ENCODE data around the gene THRB.

DNA sequence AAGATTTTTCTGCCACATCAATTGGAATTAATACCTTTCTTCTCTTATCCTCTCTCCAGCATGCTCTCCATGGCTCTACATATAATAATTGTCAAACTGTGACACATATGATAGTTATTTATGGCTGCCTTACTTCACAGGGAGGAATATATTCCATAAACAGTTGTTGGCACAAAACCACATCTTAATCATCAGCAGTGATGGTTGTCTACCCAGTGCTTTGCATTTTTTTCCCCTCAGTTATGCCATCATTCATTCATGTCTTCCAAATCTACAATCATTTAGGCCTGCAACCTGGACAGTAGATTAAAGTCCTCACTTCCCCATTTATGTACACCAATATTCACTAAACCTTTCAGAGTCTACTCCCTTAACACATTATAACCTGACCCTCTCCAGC lies 107.7 kb downstream of the THRB start:
- TF ChIP-seq, protein P1, sequence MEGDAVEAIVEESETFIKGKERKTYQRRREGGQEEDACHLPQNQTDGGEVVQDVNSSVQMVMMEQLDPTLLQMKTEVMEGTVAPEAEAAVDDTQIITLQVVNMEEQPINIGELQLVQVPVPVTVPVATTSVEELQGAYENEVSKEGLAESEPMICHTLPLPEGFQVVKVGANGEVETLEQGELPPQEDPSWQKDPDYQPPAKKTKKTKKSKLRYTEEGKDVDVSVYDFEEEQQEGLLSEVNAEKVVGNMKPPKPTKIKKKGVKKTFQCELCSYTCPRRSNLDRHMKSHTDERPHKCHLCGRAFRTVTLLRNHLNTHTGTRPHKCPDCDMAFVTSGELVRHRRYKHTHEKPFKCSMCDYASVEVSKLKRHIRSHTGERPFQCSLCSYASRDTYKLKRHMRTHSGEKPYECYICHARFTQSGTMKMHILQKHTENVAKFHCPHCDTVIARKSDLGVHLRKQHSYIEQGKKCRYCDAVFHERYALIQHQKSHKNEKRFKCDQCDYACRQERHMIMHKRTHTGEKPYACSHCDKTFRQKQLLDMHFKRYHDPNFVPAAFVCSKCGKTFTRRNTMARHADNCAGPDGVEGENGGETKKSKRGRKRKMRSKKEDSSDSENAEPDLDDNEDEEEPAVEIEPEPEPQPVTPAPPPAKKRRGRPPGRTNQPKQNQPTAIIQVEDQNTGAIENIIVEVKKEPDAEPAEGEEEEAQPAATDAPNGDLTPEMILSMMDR (IDR thresholded peaks at IDR 0.05 in 8 of 11, conservative IDR thresholded peaks at IDR 0.05 in 3 of 11), result no peak
- TF ChIP-seq POLR2AphosphoS5 (IDR thresholded peaks at IDR 0.05) (no peak), POLR2A (IDR thresholded peaks at IDR 0.05) (no peak)
